Astrocyte (in vitro differentiated cells and primary cell): Measurements from ENCODE around the gene TNNI3.

Experiments used
- CTCF ChIP-seq: IDR thresholded peaks from 2 replicates; pipeline ENCODE4 v1.5.1; 2011; ENCODE audit warnings: low read depth, mild to moderate bottlenecking, inconsistent platforms, low read length, moderate library complexity; ENCODE audit not compliant: insufficient read depth
- EZH2 ChIP-seq: IDR thresholded peaks from 2 replicates; pipeline ENCODE4 v1.6.1; 2012; ENCODE audit warnings: mild to moderate bottlenecking, low read length, inconsistent platforms; ENCODE audit not compliant: insufficient read depth

- no peak for TF ChIP-seq CTCF
- no peak for TF ChIP-seq EZH2
These were observed 46.2 kb downstream of the TNNI3 start for GRCh38 chr19:55111238-55111831.
